Esophagus squamous epithelium (tissue), 5 donors: ENCODE data around the gene FAM3D. TPM values are rescaled to one million over a fixed set of nuclear protein-coding genes. Genes with fewer than 3 reads are reported as not detected.

ENCODE experiments used
- DNase-seq: peaks from one replicate; lab custom pipeline; 2025; lab: John Stamatoyannopoulos, UW
- H3K27ac ChIP-seq, 4 donors: fragments of 200-600 bp; sonication (generic); one replicate each; pipeline ENCODE4 v1.5.1; 2016 to 2019; ENCODE audit warnings: mild to moderate bottlenecking in 1 of 4
- H3K27me3 ChIP-seq, 4 donors: fragments of 200-600 bp; sonication (generic); 1 replicate in 3 of 4; 2 replicates in 1 of 4; pipeline versions ENCODE4 v1.5.1 to v1.6.0; 2017 to 2021; ENCODE audit warnings: antibody characterized with exemption in 1 of 4
- H3K36me3 ChIP-seq, 3 donors: fragments of 200-600 bp; sonication (generic); one replicate each; pipeline ENCODE4 v1.5.1; 2016 to 2019
- H3K4me1 ChIP-seq, 3 donors: fragments of 200-600 bp; sonication (generic); one replicate each; pipeline ENCODE4 v1.5.1; 2017 to 2019
- H3K4me3 ChIP-seq, 4 donors: fragments of 200-600 bp; sonication (generic); 1 replicate in 3 of 4; 2 replicates in 1 of 4; pipeline ENCODE4 v1.5.1; 2016 to 2019; ENCODE audit warnings: mild to moderate bottlenecking in 2 of 4, moderate library complexity in 1 of 4
- H3K9me3 ChIP-seq, 3 donors: fragments of 200-600 bp; sonication (generic); one replicate each; pipeline ENCODE4 v1.5.1; 2016 to 2019
- POLR2A ChIP-seq, 4 donors: fragments of 450-650 bp; IDR thresholded peaks; one replicate each; pipeline ENCODE4 v1.6.1; 2017; ENCODE audit warnings: antibody characterized with exemption in 4 of 4, mild to moderate bottlenecking in 4 of 4, moderate library complexity in 3 of 4
- WGBS, 2 donors: methylation state at CpG; one replicate each; pipeline ENCODE4 v1.1.5; 2018; 5-methylcytosine and 5-hydroxymethylcytosine counted together
- intact Hi-C: fragments of 100-400 bp; cut with DNase I; formaldehyde crosslinking; loops from one replicate; pipeline ENCODE4 v1.15.0; 2022
- total RNA-seq, 4 donors: library from RNA; depleted of rRNA; stranded (reverse); fragments of >200 nt; gene quantifications; one replicate each; pipeline ENCODE4 v1.1.0, GENCODE V29; 2016
- TF ChIP-seq, protein P1 (sequence below), 6 experiments: fragments of 450-650 bp in 4 of 6; fragments of 200-600 bp in 2 of 6; sonication (generic) in 2 of 6; IDR thresholded peaks; one replicate each; pipeline ENCODE4 v1.5.1; 2016 to 2019; ENCODE audit warnings: antibody characterized with exemption in 6 of 6, mild to moderate bottlenecking in 4 of 6, moderate library complexity in 4 of 6
- donor health status: DM: yes; HTN: yes; CAD: no.

FAM3D gene
- total RNA-seq, 4 donors from 2014 or later = 84.3 to 214 (median 128) TPM

DNA sequence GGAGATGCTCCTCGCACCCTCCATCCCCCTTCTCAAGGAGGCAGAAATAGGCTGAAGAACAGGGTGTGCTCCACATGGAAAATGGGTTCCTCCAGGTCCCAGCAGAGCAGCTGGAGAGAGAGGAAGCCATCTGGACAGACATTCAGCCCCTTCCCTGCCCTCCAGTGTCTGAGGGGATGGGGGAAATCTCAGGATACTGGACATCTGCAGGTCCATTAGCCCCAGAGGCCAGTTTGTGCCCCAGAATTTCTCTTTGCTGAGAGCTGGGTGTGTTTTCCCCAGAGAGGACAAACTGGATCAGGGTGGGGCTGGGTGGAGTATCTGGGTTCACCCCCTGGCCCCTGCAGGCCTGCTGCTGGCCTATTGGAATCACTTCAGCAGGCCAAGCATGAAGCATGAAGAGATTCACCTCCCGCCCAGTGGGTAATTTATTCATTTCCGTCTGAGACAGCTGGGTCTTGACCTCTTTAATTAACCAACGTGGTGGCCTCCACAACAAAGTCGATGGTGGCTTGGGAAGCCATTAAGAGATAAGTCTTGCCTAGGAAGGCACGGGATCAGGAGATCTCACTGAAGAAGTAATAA, 4.6 kb downstream of the FAM3D start:
- no peaks in the 10 kb centered on the region for H3K36me3 ChIP-seq
- H3K27me3 ChIP-seq = no peaks in the 10 kb centered on the region
- peak overlapping the region in 2 of 4 donors; percentile 9 to 26 for H3K27ac ChIP-seq
- 58 to 67% methylated on average over 6 of the region's 6 CpGs for WGBS, 2 donors
- H3K4me1 ChIP-seq = peaks cover 0 to 43% (median 2%) of the 10 kb centered on the region in 3 donors
- no peak for DNase-seq
- TF ChIP-seq, protein P1, sequence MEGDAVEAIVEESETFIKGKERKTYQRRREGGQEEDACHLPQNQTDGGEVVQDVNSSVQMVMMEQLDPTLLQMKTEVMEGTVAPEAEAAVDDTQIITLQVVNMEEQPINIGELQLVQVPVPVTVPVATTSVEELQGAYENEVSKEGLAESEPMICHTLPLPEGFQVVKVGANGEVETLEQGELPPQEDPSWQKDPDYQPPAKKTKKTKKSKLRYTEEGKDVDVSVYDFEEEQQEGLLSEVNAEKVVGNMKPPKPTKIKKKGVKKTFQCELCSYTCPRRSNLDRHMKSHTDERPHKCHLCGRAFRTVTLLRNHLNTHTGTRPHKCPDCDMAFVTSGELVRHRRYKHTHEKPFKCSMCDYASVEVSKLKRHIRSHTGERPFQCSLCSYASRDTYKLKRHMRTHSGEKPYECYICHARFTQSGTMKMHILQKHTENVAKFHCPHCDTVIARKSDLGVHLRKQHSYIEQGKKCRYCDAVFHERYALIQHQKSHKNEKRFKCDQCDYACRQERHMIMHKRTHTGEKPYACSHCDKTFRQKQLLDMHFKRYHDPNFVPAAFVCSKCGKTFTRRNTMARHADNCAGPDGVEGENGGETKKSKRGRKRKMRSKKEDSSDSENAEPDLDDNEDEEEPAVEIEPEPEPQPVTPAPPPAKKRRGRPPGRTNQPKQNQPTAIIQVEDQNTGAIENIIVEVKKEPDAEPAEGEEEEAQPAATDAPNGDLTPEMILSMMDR (IDR thresholded peaks at IDR 0.05) = no peak
- no peak for TF ChIP-seq POLR2A (IDR thresholded peaks at IDR 0.05)
- H3K4me3 ChIP-seq = no peak overlapping the region
- intact Hi-C loops = no loop called here
- H3K9me3 ChIP-seq = no peaks in the 10 kb centered on the region

DNA sequence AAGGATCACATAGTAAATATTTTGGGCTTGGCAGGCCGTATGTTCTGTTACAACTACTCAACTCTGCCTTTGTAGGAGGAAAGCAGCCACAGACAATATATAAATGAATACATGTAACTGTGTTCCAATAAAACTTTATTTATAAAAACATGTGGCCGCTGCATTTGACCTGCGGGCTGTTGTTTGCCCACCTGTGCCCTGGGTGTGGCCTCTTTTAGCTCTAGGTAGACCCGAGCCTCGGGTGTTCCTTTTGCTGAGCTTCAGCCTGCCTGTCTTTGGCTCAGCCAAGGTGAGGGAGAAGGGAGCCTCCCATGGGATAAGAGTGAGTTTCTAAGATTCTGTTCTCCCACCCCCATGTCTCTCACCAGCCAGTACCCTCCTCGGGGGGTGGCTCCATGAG, 5.6 kb downstream of the FAM3D start:
- H3K4me3 ChIP-seq = no peak overlapping the region
- peak overlapping the region in 1 of 4 donors; percentile 26 for H3K27ac ChIP-seq
- WGBS, 2 donors = 66 to 73% methylated on average over 5 to 6 of the region's 6 CpGs
- TF ChIP-seq, protein P1 (IDR thresholded peaks at IDR 0.05) = no peak
- no peak for TF ChIP-seq POLR2A (IDR thresholded peaks at IDR 0.05)
- H3K36me3 ChIP-seq = no peaks in the 10 kb centered on the region
- peaks cover 0 to 37% (median 0%) of the 10 kb centered on the region in 3 donors for H3K4me1 ChIP-seq
- no peaks in the 10 kb centered on the region for H3K9me3 ChIP-seq
- intact Hi-C loops = no loop called here
- DNase-seq = no peak
- H3K27me3 ChIP-seq = no peaks in the 10 kb centered on the region

DNA sequence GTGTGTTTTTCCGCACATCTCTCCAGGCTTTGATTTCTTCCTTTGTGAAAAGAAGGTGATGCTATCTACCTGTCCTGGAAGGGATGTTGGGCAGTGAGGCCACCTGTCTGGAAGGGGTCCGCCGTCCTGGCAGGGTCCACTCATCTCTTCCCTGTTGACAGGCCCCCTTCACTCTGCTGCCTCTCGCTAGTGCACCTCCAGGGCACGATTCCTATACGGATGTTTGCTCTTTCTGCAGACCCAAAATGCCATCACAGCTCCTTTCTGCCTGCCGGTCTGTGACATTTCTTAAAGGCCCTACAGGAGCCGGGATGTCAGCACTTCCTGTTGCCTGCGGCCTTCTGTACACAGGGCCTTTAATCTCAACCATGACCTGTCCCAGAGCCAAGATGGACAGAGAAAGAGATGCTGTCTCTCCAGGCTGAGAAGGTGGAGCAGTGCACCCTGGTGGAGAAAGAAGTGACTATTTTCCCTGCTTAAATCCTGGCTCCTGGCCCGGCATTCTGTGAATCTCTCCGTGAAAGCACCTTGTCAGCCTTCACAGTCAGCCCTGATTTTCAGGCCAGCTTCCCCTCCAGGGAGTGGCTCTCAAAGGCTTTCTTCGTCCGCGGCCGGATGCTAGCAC, 7.4 kb downstream of the FAM3D start:
- Histone ChIP-seq H3K9me3 (no peaks in the 10 kb centered on the region), H3K27ac (no peak overlapping the region), H3K36me3 (no peaks in the 10 kb centered on the region), H3K27me3 (no peaks in the 10 kb centered on the region), H3K4me1 (peaks cover 0 to 33% (median 0%) of the 10 kb centered on the region in 3 donors), H3K4me3 (no peak overlapping the region)
- no peak for TF ChIP-seq POLR2A (IDR thresholded peaks at IDR 0.05)
- TF ChIP-seq, protein P1 (IDR thresholded peaks at IDR 0.05) = peak in 5 of 6 experiments; percentile 8 to 63 (median 34)
- intact Hi-C loops = no loop called here
- 69 to 76% methylated on average over 11 to 12 of the region's 15 CpGs for WGBS, 2 donors
- no peak for DNase-seq

DNA sequence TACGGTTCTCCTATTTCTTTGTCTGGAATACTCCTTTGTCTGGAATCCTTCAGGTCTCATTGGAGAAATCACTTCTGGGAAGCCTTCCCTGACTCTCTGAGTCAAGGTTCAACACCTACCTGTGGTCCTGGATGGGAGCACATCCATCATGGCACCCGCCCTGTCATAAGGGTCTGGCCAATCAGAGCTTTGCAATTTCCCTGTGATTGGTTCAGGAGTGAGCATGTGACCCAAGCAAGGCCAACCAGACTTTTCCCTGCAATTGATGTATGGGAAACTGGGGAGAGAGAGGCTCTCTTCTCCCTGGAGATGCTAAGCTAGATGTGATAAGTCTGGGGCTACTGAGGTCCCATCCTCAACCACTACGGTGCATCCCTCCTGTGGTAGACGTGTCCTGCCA, 8.1 kb downstream of the FAM3D start:
- no peaks in the 10 kb centered on the region for H3K27me3 ChIP-seq
- no peaks in the 10 kb centered on the region for H3K9me3 ChIP-seq
- peak overlapping the region in 1 of 4 donors; percentile 65 for H3K27ac ChIP-seq
- peaks cover 0 to 1% (median 0%) of the 10 kb centered on the region in 3 donors for H3K36me3 ChIP-seq
- DNase-seq = no peak
- TF ChIP-seq, protein P1 (IDR thresholded peaks at IDR 0.05) = no peak
- no peak for TF ChIP-seq POLR2A (IDR thresholded peaks at IDR 0.05)
- H3K4me1 ChIP-seq = peaks cover 0 to 33% (median 0%) of the 10 kb centered on the region in 3 donors
- 83 to 95% methylated on average over 3 to 4 of the region's 4 CpGs for WGBS, 2 donors
- no peak overlapping the region for H3K4me3 ChIP-seq
- intact Hi-C loops = no loop called here

DNA sequence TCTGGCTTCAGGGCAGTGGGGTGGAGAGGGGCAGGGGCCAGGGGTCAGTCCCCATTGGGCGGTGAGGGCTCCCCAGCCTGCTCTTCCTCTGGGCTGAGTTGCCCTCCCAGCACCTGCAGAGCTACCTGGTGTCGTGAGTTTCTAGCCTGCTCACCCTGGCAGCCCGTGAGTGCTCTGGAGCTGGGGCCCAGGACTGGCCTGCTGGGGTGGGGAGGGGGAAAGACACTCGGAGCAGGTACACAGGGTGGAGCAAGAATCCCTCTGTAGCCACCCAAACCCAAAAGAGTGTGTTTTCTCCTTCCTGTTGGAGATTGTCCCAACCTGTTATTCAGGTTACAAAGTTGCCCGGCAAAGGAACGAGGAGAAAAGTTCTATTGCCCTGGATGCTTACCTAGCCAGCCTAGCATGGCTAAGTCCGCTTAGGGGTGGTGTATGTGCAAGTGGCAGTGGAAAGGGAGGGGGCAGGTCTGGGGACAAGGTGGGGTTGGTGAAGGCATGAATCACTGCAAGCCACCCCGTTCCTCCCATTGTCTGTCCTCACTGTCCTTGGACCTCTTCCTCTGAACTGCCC, 8.9 kb downstream of the FAM3D start:
- TF ChIP-seq, protein P1 (IDR thresholded peaks at IDR 0.05) = no peak
- no peak for TF ChIP-seq POLR2A (IDR thresholded peaks at IDR 0.05)
- peak overlapping the region; percentile 22 to 42 (median 36) for H3K4me3 ChIP-seq
- no peaks in the 10 kb centered on the region for H3K27me3 ChIP-seq
- H3K4me1 ChIP-seq = peaks cover 0 to 33% (median 0%) of the 10 kb centered on the region in 3 donors
- peaks cover 0 to 5% (median 0%) of the 10 kb centered on the region in 3 donors for H3K36me3 ChIP-seq
- WGBS, 2 donors = 40 to 61% methylated on average over 3 to 4 of the region's 8 CpGs
- H3K27ac ChIP-seq = peak overlapping the region; percentile 59 to 75 (median 73)
- no peak for DNase-seq
- intact Hi-C loops = no loop called here
- H3K9me3 ChIP-seq = no peaks in the 10 kb centered on the region
